HUDEP-2 (cell line): ENCODE measurements around the gene SLC30A2.

Source experiments
- DNase-seq, 76 experiments: peaks; one replicate each; lab custom pipeline; 2025; ENCODE audit not compliant: unreplicated experiment in 76 of 76; lab: John Stamatoyannopoulos, UW

SLC30A2 gene

GRCh38 chr1:26044414-26044813 lies 1.5 kb downstream of the SLC30A2 start:
- DNase-seq: no peak

DNA sequence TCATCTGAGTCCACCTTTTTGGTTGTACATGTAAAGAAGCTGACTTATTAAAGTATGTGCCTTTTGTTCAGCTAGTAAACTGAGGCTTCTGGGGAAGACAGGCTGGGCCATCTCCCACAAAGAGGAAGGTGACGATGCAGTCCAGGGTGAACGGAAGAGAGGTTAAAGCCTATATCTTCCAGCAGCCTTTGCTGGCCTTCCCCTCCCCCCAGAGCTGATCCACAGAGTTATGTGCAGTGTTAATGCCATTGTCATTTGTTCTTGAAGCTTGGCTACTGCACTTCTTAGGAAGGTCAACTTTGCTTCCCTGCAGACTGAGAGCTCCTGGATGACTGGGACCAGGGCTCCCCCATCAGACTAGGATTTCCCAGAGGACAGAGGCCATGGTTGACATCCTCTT lies 2.2 kb downstream of the SLC30A2 start:
- DNase-seq: no peak

DNA sequence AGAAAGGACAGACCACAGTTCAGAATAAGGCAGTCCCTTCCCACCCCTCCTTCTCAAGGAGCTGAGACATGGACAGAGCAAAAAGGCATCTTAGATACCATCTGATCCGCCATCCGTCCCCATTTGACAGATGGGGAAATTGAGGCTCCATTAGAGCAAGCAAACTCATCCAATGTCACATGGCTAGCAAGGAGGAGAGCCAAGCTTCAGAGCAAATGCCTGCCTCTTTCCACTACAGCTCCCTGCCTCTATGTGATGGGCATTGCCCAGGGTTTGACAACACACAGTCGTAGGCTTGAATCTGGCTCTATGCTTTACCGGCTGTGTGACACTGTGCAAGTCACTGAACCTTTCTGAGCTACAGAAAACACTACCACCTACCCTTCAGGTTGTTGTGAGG lies 3.9 kb downstream of the SLC30A2 start:
- DNase-seq: no peak

DNA sequence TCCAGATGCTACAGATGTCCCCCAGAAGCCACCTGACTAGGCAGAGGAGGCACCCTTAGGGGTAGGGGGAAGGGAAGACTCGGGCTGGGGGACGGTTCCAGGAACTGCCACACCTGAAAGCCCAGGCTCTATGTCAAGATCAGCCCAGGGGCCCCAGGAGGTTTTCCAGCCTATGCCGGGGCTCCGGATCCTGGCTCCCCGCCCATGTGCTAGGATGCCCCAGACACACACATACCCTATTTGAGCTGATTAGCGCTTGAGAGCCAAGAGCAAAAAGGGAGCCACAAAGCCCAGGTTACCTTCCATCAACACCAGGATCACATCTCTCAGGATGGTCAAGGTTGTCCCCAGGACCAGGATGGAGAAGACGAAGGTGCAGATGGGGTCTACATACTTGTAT lies 4.5 kb downstream of the SLC30A2 start:
- DNase-seq: no peak

GRCh38 chr1:26038904-26039303 lies 7.0 kb downstream of the SLC30A2 start:
- DNase-seq: no peak

DNA sequence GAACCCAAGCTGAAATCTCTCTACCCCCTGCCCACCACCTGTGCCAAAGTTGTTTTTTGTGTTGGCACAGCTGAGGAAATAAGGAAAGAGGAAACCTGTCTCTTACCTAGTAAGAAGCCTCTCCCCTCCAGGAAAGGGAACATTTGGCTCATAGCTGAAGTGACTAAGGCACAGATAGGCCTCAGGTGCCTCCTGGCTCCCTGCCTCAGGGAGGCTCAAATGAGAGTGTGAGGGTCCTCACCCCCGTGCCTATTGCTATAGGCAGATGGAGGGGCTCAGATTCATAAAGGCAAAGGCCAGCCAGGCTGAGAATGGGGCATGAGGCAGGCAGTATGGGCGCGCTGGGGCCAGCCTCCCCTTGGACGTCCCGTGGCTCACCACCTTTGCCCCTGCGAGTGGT lies 7.4 kb downstream of the SLC30A2 start:
- DNase-seq: no peak

- DNase-seq: no peak
Measured at GRCh38 chr1:26037904-26038303, 8.0 kb downstream of the SLC30A2 start.

DNA sequence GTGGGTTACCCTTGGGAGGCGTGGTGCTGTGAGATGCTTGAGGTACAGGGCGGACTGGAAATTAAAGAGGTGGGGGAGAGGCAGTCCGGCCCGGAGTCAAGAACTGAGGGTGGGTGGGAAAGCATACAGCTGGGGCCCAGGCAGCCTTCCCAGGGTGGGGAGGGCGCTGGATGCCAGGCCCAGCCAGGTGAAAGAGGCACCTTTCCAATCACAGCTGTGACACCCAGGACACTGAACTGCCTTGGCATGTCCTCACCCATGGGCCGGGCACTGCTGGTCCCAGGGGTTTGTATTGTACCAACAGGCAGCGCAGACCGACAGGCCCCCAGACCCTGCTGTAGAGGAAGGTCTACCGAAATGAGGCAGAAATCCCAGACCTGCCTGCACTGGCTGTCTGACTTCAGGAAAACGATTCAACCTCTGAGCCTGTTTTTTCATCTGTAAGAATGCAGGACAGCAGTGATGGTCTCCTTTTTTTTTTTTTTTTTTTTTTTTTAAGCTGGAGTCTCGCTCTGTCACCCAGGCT lies 9.1 kb downstream of the SLC30A2 start:
- no peak for DNase-seq

DNA sequence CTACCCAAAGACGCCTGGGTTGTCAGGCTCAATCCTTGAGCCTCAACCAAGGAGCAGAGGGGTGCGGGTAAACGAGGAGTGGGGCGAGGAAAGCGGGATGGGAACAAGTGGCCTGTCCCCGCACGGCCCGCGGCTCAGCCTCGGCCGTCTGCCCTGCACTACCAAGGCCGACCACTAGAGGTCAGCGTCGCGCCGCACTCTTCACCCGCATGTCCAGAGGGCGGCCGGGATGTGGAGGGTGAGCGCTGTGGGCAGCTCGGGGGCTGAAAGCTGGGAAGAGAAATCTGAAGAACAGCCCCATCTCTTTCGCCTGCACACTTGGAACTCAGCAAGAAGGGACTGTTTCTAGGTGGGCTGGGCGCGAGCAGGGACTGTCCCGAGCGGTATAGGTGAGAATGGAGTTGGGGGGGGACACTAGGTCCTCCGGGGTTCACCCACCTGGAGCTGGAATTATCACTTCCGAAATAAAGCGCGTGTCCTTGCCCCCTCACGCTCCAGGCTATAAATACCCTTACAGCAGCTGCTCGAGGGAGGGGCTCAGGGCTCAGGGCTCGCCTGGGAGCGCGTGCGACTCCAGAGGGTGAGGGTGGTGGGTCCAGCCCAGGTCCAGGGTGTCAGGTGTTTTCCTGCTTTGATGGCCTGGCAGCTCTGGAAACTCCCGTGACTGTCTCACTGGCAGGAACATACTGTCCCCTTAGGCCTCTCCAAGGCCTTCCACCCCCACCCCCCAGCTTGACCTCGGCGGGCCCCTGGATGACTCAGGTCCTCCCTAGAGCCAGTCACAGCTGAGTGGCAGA lies 9.8 kb downstream of the SLC30A2 start:
- DNase-seq: peak in 65 of 76 experiments; percentile 7 to 90 (median 63)

DNA sequence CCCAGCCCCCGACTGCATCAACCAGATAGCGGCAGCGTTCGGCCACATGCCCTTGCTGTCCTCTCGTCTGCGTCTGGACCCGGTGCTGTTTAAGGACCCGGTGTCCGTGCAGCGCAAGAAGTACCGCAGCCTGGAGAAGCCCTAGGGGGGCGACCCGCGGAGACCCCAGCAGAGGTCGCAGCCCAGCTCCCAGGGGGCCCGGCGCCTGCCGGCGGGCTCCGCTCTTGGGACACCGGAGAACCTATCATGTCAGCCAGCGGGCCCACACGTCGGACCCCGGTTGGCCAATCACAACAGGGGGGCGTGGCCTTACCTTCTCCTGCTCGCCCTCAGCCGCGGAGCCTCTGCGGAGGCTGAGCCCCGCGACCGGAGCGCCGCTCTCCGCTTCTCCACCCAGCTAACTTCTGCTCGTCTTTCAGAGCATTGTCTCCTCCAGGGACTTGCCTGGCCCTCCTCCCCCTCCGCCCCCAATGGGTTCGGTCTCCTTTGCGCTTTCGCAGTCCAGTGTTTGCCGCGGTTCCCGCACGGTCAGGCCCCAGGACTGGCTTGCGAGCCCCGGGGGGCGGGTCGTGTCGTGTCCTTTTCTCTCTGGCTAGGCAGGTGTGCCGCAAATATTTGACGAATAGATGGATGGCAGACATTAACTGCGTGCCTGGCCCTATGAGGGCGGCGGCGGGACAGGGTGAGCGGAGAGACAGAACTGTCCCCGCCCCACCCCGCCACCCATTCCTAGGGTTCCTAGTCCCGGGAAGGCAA lies 10.5 kb downstream of the SLC30A2 start:
- DNase-seq: peak in 74 of 76 experiments; percentile 62 to 94 (median 87)

DNA sequence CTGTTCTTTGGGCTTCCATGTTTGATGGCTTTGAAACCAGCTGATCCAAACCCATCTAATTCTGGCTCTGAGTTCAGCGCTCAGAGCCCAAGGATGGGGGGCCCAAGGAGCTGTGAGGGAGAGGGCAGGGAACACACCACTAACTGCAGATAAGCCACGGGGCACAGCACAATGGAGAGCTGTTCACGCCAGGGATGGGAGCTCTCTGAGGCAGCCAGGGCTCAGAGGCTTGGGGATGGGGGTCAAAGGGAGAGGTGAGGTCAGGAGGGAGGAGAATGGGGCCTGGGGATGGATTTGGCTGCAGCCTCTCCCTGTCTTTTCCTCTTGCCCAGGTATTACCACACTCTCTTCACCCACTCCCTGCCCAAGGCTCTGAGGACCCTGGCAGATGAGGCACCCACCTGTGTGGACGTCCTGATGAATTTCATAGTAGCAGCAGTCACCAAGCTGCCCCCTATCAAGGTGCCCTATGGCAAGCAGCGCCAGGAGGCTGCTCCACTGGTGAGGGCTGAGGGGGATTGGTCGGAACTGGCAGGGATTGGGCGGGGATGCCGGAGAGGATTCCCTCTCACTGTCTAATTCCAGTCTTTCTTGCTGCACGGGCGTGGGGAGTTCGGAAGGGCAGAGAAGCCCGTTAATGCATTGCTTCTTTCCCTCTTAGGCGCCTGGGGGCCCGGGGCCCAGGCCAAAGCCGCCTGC lies 11.3 kb downstream of the SLC30A2 start:
- DNase-seq: no peak

GRCh38 chr1:26032656-26033357 lies 13.1 kb downstream of the SLC30A2 start:
- no peak for DNase-seq

GRCh38 chr1:26031611-26032220 lies 14.2 kb downstream of the SLC30A2 start:
- DNase-seq: no peak

DNA sequence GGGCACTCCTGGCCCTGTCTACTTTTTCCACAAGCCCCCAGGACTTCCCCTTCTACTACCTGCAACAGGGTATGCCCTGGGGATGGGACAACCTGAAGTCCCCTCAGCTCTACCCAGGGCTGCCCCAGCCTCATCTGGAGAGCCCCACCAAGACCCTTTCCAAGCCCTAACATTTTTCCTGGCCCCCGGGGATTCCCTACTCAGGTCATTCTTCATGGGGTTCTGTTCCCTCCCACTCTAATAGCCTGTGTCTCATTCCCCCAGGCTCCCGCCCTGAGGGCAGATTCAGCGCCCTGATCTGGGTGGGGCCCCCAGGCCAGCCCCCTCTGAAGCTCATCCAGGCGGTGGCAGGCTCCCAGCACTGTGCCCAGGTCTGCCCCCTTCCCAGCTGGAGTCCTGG lies 14.7 kb downstream of the SLC30A2 start:
- DNase-seq: no peak

- DNase-seq: peak in 6 of 76 experiments; percentile 5 to 28 (median 12)
Measured at GRCh38 chr1:26029864-26030481, 15.9 kb downstream of the SLC30A2 start.

- no peak for DNase-seq
Measured at GRCh38 chr1:26029054-26029863, 16.7 kb downstream of the SLC30A2 start.

DNA sequence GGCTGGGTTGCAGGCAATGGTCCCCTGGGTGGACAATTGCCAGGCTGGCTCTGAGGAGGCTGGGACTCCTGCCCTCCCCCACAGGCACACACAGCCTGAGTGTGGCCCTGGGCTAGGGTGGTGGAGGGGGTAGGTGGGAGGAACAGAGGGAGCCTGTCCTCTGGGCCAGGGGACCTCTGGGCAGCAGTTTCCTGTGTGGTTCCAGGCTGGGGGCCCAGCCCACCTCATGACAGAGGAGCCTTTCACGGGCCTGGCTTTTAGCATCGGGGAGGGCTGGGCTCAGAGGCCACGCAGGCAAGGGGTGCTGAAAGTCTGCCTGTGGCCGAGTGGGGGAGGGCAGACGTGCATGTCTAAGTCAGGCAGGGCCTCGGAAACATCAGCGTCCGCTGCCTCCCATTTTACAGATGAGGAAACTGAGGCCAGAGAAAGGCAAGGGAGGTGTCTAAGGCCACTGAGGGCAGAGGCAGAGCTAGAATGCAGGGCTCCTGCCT lies 17.4 kb downstream of the SLC30A2 start:
- DNase-seq: no peak

DNA sequence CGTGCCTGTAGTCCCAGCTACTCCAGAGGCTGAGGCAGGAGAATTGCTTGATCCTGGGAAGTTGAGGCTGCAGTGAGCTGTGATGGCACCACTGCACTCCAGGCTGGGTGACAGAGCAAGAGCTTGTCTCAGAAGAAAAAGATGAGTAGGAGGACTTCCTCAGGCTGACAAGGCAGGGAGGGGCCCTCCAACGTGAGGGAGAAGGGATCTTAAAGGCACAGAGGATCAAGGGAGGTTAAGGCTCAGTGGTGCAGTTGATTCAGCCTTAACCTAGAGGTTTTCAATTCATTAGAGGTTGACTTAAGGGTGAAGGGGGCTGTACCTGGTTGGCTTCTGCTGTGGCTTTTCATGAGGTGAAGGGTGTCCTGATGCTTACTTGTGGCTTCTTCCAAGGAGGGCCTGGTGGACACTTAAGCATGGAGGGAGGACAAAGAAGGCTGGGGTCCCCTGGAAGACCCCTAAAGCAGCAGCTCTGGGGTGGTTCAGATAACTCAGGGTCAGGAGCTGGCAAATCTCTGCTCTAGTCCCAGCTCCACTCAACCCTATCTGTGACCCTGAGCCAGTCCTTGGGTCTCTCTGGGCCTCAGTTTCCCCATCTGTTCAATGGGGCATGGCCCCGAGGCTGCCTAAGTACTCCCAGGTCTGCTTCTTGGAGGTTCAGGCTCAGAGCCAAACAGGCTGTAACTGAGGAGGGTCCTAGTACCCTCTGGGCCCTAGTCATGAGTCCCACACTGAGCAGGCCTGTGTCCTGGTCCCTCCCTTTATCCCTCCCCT lies 18.0 kb downstream of the SLC30A2 start:
- peak in 16 of 76 experiments; percentile 5 to 47 (median 19) for DNase-seq
